Right hindlimb (tissue), 1 donor: Measurements from ENCODE around the gene B3GALT5.
"Not testable (repeated sequence)": the region's sequence is repeated elsewhere in the genome, so short reads cannot be mapped to it uniquely, and the experiment has no call there.

Source experiments
- DNase-seq: peaks from one replicate; pipeline ENCODE4 v3.0.0-alpha.2; 2018

The B3GALT5 gene

GRCh38 chr21:39669485-39669884, 56.7 kb downstream of the B3GALT5 start:
- no peak for DNase-seq

- no peak for DNase-seq
Observed at GRCh38 chr21:39669976-39670661, 57.4 kb downstream of the B3GALT5 start.

GRCh38 chr21:39670701-39671100, 58.0 kb downstream of the B3GALT5 start:
- no peak for DNase-seq

GRCh38 chr21:39671986-39672385, 59.2 kb downstream of the B3GALT5 start:
- DNase-seq, result no peak

GRCh38 chr21:39673163-39673562, 60.4 kb downstream of the B3GALT5 start:
- DNase-seq, result no peak

- DNase-seq, result no peak
Observed at GRCh38 chr21:39673736-39674135, 61.0 kb downstream of the B3GALT5 start.

- no peak for DNase-seq
Observed at GRCh38 chr21:39674801-39675200, 62.1 kb downstream of the B3GALT5 start.

- no peak for DNase-seq
Observed at GRCh38 chr21:39675590-39675989, 62.9 kb downstream of the B3GALT5 start.

GRCh38 chr21:39675993-39676661, 63.4 kb downstream of the B3GALT5 start:
- DNase-seq, result peak; percentile 52

GRCh38 chr21:39680216-39680615, 67.5 kb downstream of the B3GALT5 start:
- DNase-seq, result no peak

- no peak for DNase-seq
Observed at GRCh38 chr21:39681257-39681656, 68.5 kb downstream of the B3GALT5 start.

- DNase-seq, result no peak
Observed at GRCh38 chr21:39681845-39682244, 69.1 kb downstream of the B3GALT5 start.

GRCh38 chr21:39685236-39685635, 72.5 kb downstream of the B3GALT5 start:
- DNase-seq, result no peak

GRCh38 chr21:39685991-39686390, 73.3 kb downstream of the B3GALT5 start:
- DNase-seq, result no peak

- no peak for DNase-seq
Observed at GRCh38 chr21:39686646-39687468, 74.1 kb downstream of the B3GALT5 start.

- DNase-seq, result no peak
Observed at GRCh38 chr21:39688010-39688409, 75.3 kb downstream of the B3GALT5 start.

- DNase-seq, result not testable (repeated sequence)
Observed at GRCh38 chr21:39689860-39690259, 77.1 kb downstream of the B3GALT5 start.

GRCh38 chr21:39690454-39690853, 77.7 kb downstream of the B3GALT5 start:
- no peak for DNase-seq

- DNase-seq, result no peak
Observed at GRCh38 chr21:39694750-39695149, 82.0 kb downstream of the B3GALT5 start.

GRCh38 chr21:39696196-39696595, 83.5 kb downstream of the B3GALT5 start:
- DNase-seq, result no peak

GRCh38 chr21:39696618-39697017, 83.9 kb downstream of the B3GALT5 start:
- peak; percentile 35 for DNase-seq

- no peak for DNase-seq
Observed at GRCh38 chr21:39700318-39700717, 87.6 kb downstream of the B3GALT5 start.

GRCh38 chr21:39703578-39703977, 90.8 kb downstream of the B3GALT5 start:
- DNase-seq, result no peak

GRCh38 chr21:39705849-39706248, 93.1 kb downstream of the B3GALT5 start:
- DNase-seq, result no peak
